LNCAP (cell line): Measurements from ENCODE around the gene ETV3L.

ENCODE experiments used
- CTCF ChIP-seq: fragments of 450-650 bp; IDR thresholded peaks from 2 replicates; pipeline ENCODE4 v1.5.1; 2017; ENCODE audit warnings: mild to moderate bottlenecking

ETV3L gene

GRCh38 chr1:157101149-157101548 is 1.5 kb upstream of the ETV3L start:
- TF ChIP-seq CTCF = no peak

- no peak for TF ChIP-seq CTCF
These were observed 1.1 kb downstream of the ETV3L start for GRCh38 chr1:157098519-157098918.

- TF ChIP-seq CTCF = no peak
These were observed 1.9 kb downstream of the ETV3L start for GRCh38 chr1:157097692-157098091.

DNA sequence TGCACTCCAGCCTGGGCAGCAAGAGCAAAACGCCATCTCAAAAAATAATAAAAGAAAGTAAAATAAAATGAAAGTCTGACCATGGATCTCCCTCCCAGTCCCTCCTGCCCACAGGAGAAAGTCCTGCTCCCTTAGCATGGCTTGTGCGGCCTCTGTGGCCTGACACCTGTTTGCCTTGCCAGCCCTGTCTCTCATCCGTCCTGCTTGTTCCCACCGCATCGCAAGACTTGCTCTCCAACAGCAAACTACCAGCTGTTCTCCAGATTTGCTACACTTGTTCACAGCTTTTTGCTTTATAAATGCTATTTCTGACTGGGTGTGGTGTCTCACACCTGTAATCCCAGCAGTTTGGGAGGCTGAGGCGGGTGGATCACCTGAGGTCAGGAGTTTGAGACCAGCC is 2.7 kb downstream of the ETV3L start:
- TF ChIP-seq CTCF = no peak

- TF ChIP-seq CTCF = no peak
These were observed 4.1 kb downstream of the ETV3L start for GRCh38 chr1:157095551-157095950.

GRCh38 chr1:157095091-157095490 is 4.5 kb downstream of the ETV3L start:
- TF ChIP-seq CTCF = no peak

DNA sequence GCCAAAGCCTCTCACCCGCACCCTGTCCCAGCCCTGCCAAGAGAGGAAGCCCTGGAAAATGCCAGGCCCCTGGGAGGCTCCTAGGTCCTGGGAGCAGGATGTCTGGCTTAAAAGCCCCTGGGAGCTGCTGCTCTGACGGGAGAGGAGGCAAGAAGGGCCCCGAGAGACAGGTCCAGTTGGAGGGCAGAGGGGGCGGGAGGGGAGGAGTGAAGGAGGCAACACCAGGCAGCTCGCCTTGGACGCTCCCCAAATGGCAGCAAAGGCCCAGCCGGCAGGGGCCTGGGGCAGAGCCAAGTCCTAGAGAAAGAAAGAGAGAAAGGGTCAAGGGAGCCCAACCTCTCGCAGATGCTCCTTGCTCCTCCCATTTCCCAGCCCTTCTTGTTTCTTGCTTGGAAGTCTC is 6.8 kb downstream of the ETV3L start:
- TF ChIP-seq CTCF = no peak

DNA sequence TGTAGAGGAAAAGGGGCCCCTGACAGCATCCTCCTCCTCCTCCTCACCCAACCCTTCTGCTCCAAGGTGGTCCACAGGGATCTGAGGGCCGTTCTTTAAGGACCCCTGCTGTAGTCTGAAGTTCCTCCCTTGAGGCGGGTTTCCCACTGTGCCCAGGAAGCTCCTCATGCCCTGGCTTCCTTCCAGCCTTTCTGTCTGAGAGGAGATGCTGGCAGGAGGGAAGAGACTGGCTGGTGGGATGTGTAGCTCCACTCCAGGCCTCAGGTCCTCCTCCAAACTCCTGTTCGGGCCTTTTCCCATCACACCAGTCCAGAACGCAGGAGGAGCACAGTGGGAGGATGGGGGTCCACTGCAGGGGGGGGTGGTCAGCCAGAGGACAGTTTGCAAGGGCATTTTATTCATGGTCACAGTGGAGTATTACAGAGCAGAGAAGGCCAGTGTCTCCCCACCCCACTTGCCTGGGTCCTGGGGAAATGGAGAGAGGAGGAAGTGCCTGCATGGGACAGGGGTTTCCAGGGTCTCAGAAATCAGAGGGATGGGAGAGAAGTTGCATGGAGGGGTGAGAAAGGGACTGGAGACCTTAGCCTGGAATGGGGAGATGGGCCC is 7.8 kb downstream of the ETV3L start:
- TF ChIP-seq CTCF = no peak
